Colon (tissue), 2 donors: ENCODE data around the gene PLK2.

Source experiments
- FAIRE-seq: peaks from 2 replicates; lab custom pipeline; 2012; peaks lifted over from hg19 to GRCh38; lab: Jason Lieb, UNC
- donor health status: control.
- donor health status: control.

PLK2 gene

GRCh38 chr5:58477760-58478376 lies 18.0 kb upstream of the PLK2 start:
- no peak for FAIRE-seq

DNA sequence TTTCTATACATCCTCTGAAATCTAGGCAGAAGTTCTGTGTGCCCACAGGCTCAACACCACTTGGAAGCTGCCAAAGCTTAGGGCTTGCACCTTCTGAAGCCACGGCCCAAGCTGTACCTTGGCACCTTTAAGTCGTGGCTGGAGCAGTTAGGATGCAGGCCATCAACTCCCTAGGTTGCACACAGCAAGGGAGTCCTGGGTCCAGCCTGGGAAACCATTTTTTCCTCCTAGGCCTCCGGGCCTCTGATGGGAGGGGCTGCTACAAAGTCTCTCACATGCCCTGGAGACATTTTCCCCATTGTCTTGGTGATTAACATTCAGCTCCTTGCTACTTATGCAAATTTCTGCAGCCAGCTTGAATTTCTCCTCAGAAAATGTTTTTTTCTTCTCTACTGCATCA lies 15.5 kb upstream of the PLK2 start:
- no peak for FAIRE-seq

- FAIRE-seq: no peak
Measured at GRCh38 chr5:58469896-58470295, 10.0 kb upstream of the PLK2 start.

- no peak for FAIRE-seq
Measured at GRCh38 chr5:58466939-58467338, 7.1 kb upstream of the PLK2 start.

- FAIRE-seq: peak; percentile 61
Measured at GRCh38 chr5:58462623-58463230, 2.8 kb upstream of the PLK2 start.

DNA sequence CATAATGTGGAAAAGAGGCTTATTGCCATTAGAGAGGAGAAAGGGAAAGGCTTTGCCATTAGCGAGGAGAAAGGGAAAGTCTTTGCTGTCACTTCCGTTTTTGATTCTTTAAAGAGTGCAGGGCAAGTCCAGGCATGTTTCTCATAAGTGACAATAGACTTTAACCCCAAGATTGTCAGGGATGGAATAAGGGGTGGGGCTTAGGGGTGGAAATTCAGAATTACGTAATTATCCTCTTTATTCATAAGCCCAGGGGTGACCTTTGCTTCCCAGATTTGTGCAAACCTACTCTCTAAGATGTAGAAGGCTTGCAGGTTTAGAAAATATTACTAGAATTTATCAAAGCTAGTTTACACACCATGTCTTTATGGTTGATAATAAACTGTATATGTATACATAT lies 2.3 kb upstream of the PLK2 start:
- FAIRE-seq: peak; percentile 65

GRCh38 chr5:58460732-58461286 lies 923 bp upstream of the PLK2 start:
- no peak for FAIRE-seq

DNA sequence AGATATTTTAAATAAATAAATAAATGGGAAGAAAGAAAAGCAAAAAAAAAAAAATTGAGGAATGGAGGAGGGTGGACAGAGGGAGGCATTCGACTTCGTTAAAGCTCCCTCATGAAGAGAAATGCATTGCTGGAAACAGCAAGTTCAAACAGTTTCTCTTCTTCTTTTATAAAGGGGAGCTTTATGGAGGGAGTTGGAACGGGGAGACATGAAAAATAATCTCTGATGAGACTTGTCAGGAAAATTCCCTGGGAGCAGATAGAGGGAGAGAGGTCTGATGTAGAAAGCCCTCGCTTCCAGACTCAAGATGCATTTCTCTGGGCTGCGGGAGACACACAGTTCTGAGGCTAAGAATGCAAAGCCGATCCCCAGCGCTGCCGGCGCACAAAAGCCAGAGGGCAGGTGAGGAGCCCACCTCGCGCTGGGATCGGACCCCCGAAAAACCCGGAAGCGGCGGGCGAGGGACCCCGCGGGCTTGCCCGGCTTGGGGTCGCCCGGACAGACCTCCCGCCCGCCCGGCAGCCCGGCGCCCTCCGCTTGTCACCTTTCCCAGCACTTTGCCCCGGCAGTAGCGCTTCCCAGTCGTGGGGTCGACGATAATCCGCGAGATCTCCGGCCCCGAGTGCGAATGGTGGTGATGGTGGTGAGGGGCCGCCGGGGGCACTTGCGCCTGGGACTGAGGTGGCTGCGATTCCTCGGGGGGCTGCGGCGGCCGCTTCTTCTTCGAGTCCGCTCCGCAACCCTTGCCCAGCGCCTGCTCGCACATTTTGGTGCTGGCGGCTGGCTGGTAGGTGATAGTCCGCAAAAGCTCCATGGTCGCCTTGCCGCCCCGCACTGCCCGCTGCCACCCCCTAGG lies 512 bp downstream of the PLK2 start:
- FAIRE-seq: no peak

DNA sequence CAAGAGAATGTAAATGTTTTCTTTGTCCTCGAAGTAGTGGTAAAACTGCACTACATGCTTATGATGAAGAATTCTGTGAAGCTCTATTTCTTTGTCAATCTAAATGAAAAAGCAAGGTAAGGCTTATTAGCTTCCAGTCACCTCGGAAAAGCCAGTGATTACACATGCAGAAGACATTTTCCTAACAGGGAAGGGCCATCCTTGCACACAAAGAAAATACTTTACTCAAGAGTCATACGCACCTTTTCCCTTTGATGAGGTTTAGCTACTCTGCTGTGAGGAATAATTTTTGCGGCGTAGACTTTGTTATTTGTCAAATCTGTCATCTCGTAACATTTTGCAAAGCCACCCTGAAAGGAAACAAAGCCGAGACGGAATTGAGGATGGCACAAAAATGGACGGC lies 1.1 kb downstream of the PLK2 start:
- no peak for FAIRE-seq

DNA sequence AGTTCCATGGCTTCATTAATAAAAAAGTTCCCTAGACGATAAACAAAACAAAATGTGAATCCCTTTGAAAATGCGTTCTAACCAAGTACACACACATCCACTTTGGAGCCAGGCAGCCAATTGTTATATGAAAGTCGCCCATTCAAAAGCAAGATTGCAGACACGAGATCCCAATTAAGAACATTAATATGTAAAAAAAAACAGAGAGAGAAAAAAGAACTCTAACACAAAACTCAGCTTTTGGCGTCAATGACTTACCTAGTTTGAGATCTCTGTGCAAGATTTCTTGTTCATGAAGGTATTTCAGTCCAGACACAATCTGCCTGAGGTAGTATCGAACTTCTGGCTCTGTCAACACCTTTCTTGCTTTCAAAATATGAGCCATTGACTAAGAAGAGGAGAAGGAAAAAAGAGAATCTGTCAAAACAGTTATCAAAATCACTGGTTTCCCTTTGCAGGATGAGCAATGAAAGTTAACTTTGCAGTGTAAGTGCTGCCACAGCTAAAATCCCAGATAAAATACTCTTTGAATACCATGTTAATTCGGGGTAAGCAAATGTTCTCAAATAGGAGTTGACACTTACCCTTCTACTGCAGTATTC lies 1.6 kb downstream of the PLK2 start:
- no peak for FAIRE-seq

GRCh38 chr5:58457050-58457449 lies 2.8 kb downstream of the PLK2 start:
- no peak for FAIRE-seq

- no peak for FAIRE-seq
Measured at GRCh38 chr5:58456486-58456885, 3.4 kb downstream of the PLK2 start.

DNA sequence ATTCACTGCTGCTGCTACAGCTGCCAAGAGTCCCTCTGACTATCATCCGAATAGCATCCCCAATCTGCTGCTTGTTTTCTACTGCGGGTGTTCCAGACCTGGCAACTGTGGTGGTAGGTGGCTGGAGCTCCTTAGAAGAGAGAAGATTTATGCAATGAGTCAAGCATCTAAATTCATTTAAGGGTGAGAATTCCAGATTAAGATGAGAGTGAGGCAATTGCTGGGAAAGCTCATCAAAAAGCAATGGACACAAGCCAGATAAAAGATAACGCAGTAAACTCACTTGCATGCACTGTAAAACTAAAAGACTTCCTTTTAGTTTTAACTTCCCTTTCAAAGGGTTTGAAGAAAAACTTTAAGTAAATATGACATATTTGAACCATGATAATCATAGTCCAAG lies 3.9 kb downstream of the PLK2 start:
- FAIRE-seq: no peak

GRCh38 chr5:58455480-58455879 lies 4.4 kb downstream of the PLK2 start:
- FAIRE-seq: no peak

DNA sequence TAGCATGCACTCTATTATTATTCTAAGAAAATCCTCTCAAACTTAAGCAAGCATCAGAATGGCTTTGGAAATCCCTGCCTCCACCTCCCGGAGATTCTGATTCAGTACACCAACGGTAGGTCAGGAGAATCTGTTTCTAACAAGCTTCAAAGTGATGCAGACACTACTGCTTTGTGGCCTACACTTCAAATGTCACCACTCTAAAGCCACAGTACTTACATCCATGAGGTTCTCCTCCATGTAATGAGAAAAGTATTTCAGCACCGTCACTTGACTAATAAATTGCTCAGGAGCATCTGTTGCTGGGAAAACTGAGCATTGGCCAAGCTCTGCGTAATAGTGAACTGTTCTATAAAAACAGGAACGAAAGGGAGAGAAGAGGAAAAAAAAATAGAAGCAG lies 4.8 kb downstream of the PLK2 start:
- no peak for FAIRE-seq

GRCh38 chr5:58454025-58454424 lies 5.9 kb downstream of the PLK2 start:
- FAIRE-seq: no peak

GRCh38 chr5:58453306-58453705 lies 6.6 kb downstream of the PLK2 start:
- no peak for FAIRE-seq

DNA sequence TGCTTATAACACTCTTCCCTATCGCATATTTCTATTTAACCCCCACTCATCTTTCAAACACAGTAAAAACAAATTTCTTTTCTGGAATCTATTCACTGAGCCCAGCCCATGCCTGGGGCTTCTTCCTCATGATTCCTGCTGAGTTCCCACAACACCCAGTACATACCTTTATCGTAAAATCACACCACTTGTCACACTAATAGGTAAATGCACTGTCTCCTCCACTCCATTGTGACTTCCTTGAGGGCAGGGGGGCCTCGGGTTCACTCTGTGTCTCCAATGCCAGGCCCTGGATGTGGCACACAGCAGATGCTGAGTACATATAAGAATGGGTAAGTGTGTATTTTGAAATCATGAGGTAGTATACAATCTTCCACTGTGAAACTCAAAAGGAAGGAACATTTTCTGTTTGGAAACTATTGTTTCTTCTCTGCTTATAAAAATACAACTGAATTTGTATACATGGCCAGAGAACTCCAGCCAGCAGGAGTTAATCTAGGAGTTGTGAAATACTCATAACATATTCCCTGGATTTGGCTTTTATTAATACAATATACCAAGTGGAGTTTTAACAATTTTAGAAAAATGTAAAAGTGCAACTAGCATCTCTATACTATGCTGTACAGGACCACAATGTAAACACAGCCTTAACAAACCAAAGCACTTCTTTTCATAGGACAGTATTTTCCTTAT lies 7.2 kb downstream of the PLK2 start:
- no peak for FAIRE-seq

- no peak for FAIRE-seq
Measured at GRCh38 chr5:58451732-58452565, 7.9 kb downstream of the PLK2 start.

- FAIRE-seq: no peak
Measured at GRCh38 chr5:58450811-58451629, 8.9 kb downstream of the PLK2 start.
